ENCODE data around the gene TMEM59.

Gene TMEM59

GRCh38 chr1:54047384-54048305 is 5.4 kb downstream of the TMEM59 start:
- no peaks in the 10 kb centered on the region for H3K9me3 ChIP-seq (ENCODE audit: control insufficient read depth, insufficient read depth, low read depth, low read length)
- H3K4me1 ChIP-seq (ENCODE audit: control insufficient read depth, insufficient read depth, low read length) = peaks cover 15% of the 10 kb centered on the region
- H3K27ac ChIP-seq (ENCODE audit: extremely low read depth, low read depth, low read length) = no peak overlapping the region
- CTCF ChIA-PET = interaction anchor here (0.6 to 2.0 kb wide), 5 partner anchors 98 to 745 kb away, joined by 3 to 7 read pairs (median 3); no protein-coding TSS in a partner anchor
- TF ChIP-seq SCRT1 (tag by site-specific recombination; IDR thresholded peaks at IDR 0.05; ENCODE audit: borderline replicate concordance) (0 out of 2 replicates have a peak, but pooled peaks have one; percentile 22), ZNF548 (tag by site-specific recombination; IDR thresholded peaks at IDR 0.05) (no peak), ZNF521 (tag by site-specific recombination; IDR thresholded peaks at IDR 0.05) (no peak), SCRT2 (tag by site-specific recombination; IDR thresholded peaks at IDR 0.05) (peak; percentile 43), ZBTB8A (tag by site-specific recombination; IDR thresholded peaks at IDR 0.05) (no peak), ZNF2 (tag by site-specific recombination; IDR thresholded peaks at IDR 0.05) (peak; percentile 99), TCF7L2 (IDR thresholded peaks at IDR 0.05; ENCODE audit: borderline replicate concordance, low read depth, low read length) (no peak)
- TF ChIP-seq, protein P1, sequence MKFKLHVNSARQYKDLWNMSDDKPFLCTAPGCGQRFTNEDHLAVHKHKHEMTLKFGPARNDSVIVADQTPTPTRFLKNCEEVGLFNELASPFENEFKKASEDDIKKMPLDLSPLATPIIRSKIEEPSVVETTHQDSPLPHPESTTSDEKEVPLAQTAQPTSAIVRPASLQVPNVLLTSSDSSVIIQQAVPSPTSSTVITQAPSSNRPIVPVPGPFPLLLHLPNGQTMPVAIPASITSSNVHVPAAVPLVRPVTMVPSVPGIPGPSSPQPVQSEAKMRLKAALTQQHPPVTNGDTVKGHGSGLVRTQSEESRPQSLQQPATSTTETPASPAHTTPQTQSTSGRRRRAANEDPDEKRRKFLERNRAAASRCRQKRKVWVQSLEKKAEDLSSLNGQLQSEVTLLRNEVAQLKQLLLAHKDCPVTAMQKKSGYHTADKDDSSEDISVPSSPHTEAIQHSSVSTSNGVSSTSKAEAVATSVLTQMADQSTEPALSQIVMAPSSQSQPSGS (tag by site-specific recombination; IDR thresholded peaks at IDR 0.05; ENCODE audit: low read depth) = no peak
- TF ChIP-seq, protein P2, sequence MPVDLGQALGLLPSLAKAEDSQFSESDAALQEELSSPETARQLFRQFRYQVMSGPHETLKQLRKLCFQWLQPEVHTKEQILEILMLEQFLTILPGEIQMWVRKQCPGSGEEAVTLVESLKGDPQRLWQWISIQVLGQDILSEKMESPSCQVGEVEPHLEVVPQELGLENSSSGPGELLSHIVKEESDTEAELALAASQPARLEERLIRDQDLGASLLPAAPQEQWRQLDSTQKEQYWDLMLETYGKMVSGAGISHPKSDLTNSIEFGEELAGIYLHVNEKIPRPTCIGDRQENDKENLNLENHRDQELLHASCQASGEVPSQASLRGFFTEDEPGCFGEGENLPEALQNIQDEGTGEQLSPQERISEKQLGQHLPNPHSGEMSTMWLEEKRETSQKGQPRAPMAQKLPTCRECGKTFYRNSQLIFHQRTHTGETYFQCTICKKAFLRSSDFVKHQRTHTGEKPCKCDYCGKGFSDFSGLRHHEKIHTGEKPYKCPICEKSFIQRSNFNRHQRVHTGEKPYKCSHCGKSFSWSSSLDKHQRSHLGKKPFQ (tag by site-specific recombination; IDR thresholded peaks at IDR 0.05) = no peak
- peaks cover 4 to 5% of the 10 kb centered on the region in 2 experiments for H3K36me3 ChIP-seq (ENCODE audit: control insufficient read depth in 2 of 2, insufficient read depth in 1 of 2, low read length in 2 of 2)
- H3K4me3 ChIP-seq (ENCODE audit: low read depth, low read length) = no peak overlapping the region
- POLR2A ChIA-PET = interaction anchor here (1.2 kb wide), 1 partner anchor 1205 kb away, joined by 3 read pairs; the partner anchor contains the start of gene ZYG11A

DNA sequence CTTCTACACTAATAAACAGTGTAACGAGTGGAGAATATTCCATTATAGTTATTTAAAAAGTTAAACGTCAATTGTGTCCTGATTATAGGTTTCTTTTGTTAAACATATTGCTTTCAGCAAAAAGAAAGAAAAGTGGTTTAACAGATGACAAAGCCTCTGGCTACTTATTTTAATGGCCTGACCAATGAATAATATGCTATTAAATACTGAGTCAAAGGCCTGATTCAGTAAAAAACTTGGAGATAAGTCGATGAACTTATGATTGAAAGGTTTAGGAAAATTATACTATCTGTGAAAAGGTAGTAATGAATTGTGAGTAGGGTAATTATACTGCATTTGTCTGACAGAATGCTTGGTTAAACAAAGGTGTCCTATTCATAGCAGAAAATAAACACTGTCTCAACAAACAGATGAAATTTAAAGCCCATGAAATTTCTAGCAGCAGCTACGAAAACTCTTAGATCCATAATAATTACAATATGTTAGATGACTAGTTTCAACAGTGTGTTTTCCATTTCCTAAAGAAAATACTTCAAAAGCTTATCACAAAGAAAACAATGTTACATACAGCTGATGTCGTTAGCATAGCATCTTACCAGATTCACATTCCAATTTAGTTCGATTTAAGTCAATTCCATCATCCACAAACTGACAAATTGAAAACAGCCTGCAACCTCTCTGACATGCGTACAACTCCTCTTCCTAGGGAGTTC is 6.2 kb downstream of the TMEM59 start:
- ChIA-PET CTCF (no interaction called here), POLR2A (no interaction called here)
- H3K4me1 ChIP-seq (ENCODE audit: control insufficient read depth, insufficient read depth, low read length) = peaks cover 15% of the 10 kb centered on the region
- H3K4me3 ChIP-seq (ENCODE audit: low read depth, low read length) = no peak overlapping the region
- no peaks in the 10 kb centered on the region for H3K9me3 ChIP-seq (ENCODE audit: control insufficient read depth, insufficient read depth, low read depth, low read length)
- H3K27ac ChIP-seq (ENCODE audit: extremely low read depth, low read depth, low read length) = no peak overlapping the region
- peaks cover 7 to 14% of the 10 kb centered on the region in 2 experiments for H3K36me3 ChIP-seq (ENCODE audit: control insufficient read depth in 2 of 2, insufficient read depth in 1 of 2, low read length in 2 of 2)
- TF ChIP-seq SP7 (tag by site-specific recombination; IDR thresholded peaks at IDR 0.05) (peak; percentile 97), ZNF211 (tag by site-specific recombination; IDR thresholded peaks at IDR 0.05; ENCODE audit: low read depth) (no peak), ZNF629 (tag by site-specific recombination; IDR thresholded peaks at IDR 0.05) (peak; percentile 47; the same call in 1 of the 2 replicates), ZNF366 (tag by site-specific recombination; conservative IDR thresholded peaks at IDR 0.05) (peak; percentile 43; the same call in 1 of the 2 replicates), ZNF2 (tag by site-specific recombination; IDR thresholded peaks at IDR 0.05) (no peak), ZNF558 (tag by site-specific recombination; IDR thresholded peaks at IDR 0.05) (no peak), ZEB2 (tag by site-specific recombination; IDR thresholded peaks at IDR 0.05) (0 out of 2 replicates have a peak, but pooled peaks have one; percentile 30), FEZF1 (tag by site-specific recombination; IDR thresholded peaks at IDR 0.05) (peak; percentile 40), INSM2 (tag by site-specific recombination; IDR thresholded peaks at IDR 0.05) (peak; percentile 52; the same call in 1 of the 2 replicates), ZNF335 (tag by site-specific recombination; conservative IDR thresholded peaks at IDR 0.05) (0 out of 2 replicates have a peak, but pooled peaks have one; percentile 18), ZFP69B (tag by site-specific recombination; IDR thresholded peaks at IDR 0.05) (no peak), GLI4 (tag by site-specific recombination; IDR thresholded peaks at IDR 0.05) (no peak), ZSCAN23 (tag by site-specific recombination; IDR thresholded peaks at IDR 0.05) (no peak), ZFP37 (tag by site-specific recombination; IDR thresholded peaks at IDR 0.05) (no peak), KLF10 (tag by site-specific recombination; IDR thresholded peaks at IDR 0.05) (0 out of 2 replicates have a peak, but pooled peaks have one; percentile 24), OVOL3 (tag by site-specific recombination; IDR thresholded peaks at IDR 0.05) (no peak), ZXDB (tag by site-specific recombination; IDR thresholded peaks at IDR 0.05) (peak; percentile 60), ZNF146 (tag by site-specific recombination; IDR thresholded peaks at IDR 0.05) (peak; percentile 78), ZBTB17 (tag by site-specific recombination; IDR thresholded peaks at IDR 0.05) (peak; percentile 14; the same call in 1 of the 2 replicates)
- TF ChIP-seq, protein P3, sequence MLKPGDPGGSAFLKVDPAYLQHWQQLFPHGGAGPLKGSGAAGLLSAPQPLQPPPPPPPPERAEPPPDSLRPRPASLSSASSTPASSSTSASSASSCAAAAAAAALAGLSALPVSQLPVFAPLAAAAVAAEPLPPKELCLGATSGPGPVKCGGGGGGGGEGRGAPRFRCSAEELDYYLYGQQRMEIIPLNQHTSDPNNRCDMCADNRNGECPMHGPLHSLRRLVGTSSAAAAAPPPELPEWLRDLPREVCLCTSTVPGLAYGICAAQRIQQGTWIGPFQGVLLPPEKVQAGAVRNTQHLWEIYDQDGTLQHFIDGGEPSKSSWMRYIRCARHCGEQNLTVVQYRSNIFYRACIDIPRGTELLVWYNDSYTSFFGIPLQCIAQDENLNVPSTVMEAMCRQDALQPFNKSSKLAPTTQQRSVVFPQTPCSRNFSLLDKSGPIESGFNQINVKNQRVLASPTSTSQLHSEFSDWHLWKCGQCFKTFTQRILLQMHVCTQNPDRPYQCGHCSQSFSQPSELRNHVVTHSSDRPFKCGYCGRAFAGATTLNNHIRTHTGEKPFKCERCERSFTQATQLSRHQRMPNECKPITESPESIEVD (tag by site-specific recombination; IDR thresholded peaks at IDR 0.05) = peak; percentile 89

Data from HEK293 (cell line).